ENCODE results near the gene ACOX1.

DNA sequence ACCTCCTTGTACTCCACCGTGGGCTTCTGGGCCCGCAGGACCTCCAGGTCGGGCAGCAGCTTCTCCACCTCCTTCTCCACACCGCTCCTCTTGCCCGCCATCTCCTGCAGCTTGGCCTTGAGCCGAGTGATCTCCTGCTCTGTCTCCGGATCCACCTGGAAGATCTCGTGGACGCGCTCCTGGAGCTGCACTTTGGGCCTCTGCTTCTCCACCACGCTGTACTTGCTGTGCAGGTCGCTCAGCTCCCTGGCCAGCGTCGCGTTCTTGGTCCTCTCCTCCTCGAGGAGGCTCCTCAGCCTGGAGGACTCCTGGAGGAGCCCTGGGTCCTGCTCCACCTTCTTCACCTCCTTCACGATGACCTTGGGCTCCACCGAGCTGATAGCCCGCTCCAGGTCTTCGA lies 30.5 kb upstream of the ACOX1 start:
- TF ChIP-seq, protein P1, sequence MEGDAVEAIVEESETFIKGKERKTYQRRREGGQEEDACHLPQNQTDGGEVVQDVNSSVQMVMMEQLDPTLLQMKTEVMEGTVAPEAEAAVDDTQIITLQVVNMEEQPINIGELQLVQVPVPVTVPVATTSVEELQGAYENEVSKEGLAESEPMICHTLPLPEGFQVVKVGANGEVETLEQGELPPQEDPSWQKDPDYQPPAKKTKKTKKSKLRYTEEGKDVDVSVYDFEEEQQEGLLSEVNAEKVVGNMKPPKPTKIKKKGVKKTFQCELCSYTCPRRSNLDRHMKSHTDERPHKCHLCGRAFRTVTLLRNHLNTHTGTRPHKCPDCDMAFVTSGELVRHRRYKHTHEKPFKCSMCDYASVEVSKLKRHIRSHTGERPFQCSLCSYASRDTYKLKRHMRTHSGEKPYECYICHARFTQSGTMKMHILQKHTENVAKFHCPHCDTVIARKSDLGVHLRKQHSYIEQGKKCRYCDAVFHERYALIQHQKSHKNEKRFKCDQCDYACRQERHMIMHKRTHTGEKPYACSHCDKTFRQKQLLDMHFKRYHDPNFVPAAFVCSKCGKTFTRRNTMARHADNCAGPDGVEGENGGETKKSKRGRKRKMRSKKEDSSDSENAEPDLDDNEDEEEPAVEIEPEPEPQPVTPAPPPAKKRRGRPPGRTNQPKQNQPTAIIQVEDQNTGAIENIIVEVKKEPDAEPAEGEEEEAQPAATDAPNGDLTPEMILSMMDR (IDR thresholded peaks at IDR 0.05) = no peak
- TF ChIP-seq EP300 (IDR thresholded peaks at IDR 0.05; ENCODE audit: borderline replicate concordance in 1 of 2, low read depth in 1 of 2, low read length in 1 of 2) = no peak
- TF ChIP-seq, protein P2, sequence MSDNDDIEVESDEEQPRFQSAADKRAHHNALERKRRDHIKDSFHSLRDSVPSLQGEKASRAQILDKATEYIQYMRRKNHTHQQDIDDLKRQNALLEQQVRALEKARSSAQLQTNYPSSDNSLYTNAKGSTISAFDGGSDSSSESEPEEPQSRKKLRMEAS (IDR thresholded peaks at IDR 0.05; ENCODE audit: low read depth) = no peak
- TF ChIP-seq, protein P3, sequence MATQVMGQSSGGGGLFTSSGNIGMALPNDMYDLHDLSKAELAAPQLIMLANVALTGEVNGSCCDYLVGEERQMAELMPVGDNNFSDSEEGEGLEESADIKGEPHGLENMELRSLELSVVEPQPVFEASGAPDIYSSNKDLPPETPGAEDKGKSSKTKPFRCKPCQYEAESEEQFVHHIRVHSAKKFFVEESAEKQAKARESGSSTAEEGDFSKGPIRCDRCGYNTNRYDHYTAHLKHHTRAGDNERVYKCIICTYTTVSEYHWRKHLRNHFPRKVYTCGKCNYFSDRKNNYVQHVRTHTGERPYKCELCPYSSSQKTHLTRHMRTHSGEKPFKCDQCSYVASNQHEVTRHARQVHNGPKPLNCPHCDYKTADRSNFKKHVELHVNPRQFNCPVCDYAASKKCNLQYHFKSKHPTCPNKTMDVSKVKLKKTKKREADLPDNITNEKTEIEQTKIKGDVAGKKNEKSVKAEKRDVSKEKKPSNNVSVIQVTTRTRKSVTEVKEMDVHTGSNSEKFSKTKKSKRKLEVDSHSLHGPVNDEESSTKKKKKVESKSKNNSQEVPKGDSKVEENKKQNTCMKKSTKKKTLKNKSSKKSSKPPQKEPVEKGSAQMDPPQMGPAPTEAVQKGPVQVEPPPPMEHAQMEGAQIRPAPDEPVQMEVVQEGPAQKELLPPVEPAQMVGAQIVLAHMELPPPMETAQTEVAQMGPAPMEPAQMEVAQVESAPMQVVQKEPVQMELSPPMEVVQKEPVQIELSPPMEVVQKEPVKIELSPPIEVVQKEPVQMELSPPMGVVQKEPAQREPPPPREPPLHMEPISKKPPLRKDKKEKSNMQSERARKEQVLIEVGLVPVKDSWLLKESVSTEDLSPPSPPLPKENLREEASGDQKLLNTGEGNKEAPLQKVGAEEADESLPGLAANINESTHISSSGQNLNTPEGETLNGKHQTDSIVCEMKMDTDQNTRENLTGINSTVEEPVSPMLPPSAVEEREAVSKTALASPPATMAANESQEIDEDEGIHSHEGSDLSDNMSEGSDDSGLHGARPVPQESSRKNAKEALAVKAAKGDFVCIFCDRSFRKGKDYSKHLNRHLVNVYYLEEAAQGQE (IDR thresholded peaks at IDR 0.05; ENCODE audit: low read depth, low read length) = no peak
- TF ChIP-seq NRF1 (IDR thresholded peaks at IDR 0.05; ENCODE audit: low read depth, low read length) = no peak
- TF ChIP-seq TEAD4 (IDR thresholded peaks at IDR 0.05; ENCODE audit: borderline replicate concordance, insufficient read depth) = no peak
- no peak for TF ChIP-seq YY1 (IDR thresholded peaks at IDR 0.05; ENCODE audit: low read depth)
- no peak for TF ChIP-seq TAF1 (IDR thresholded peaks at IDR 0.05; ENCODE audit: borderline replicate concordance, low read depth, low read length)
- no peak for TF ChIP-seq TCF12 (IDR thresholded peaks at IDR 0.05)

Measured in SK-N-SH (cell line).